ENCODE measurements around the gene RREB1.
A peak's percentile ranks its signal among the peaks of the same experiment; 100 is the strongest.

The RREB1 gene

DNA sequence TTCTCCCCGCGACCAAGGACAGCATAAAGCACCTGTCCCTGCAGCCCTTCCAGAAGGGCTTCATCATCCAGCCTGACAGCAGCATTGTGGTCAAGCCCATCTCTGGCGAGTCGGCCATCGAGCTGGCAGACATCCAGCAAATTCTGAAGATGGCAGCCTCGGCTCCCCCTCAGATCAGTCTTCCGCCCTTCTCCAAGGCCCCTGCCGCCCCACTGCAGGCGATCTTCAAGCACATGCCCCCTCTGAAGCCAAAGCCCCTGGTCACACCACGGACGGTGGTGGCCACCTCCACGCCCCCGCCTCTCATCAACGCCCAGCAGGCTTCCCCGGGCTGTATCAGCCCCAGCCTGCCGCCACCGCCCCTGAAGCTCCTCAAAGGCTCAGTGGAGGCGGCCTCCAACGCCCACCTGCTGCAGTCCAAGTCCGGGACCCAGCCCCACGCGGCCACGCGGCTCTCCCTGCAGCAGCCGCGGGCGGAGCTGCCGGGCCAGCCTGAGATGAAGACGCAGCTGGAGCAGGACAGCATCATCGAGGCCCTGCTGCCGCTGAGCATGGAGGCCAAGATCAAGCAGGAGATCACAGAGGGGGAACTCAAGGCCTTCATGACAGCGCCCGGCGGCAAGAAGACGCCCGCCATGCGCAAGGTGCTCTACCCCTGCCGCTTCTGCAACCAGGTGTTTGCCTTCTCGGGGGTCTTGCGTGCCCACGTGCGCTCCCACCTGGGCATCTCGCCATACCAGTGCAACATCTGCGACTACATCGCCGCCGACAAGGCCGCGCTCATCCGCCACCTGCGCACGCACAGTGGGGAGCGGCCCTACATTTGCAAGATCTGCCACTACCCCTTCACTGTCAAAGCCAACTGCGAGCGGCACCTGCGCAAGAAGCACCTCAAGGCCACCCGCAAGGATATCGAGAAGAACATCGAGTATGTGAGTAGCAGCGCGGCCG is 121.9 kb downstream of the RREB1 start:
- no peak for DNase-seq

DNA sequence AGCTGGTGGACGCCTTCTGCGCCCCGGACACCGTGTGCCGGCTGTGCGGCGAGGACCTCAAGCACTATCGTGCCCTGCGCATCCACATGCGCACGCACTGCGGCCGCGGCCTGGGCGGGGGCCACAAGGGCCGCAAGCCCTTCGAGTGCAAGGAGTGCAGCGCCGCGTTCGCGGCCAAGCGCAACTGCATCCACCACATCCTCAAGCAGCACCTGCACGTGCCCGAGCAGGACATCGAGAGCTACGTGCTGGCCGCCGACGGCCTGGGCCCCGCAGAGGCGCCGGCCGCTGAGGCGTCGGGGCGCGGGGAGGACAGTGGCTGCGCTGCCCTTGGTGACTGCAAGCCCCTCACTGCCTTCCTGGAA is 122.5 kb downstream of the RREB1 start:
- DNase-seq = no peak

DNA sequence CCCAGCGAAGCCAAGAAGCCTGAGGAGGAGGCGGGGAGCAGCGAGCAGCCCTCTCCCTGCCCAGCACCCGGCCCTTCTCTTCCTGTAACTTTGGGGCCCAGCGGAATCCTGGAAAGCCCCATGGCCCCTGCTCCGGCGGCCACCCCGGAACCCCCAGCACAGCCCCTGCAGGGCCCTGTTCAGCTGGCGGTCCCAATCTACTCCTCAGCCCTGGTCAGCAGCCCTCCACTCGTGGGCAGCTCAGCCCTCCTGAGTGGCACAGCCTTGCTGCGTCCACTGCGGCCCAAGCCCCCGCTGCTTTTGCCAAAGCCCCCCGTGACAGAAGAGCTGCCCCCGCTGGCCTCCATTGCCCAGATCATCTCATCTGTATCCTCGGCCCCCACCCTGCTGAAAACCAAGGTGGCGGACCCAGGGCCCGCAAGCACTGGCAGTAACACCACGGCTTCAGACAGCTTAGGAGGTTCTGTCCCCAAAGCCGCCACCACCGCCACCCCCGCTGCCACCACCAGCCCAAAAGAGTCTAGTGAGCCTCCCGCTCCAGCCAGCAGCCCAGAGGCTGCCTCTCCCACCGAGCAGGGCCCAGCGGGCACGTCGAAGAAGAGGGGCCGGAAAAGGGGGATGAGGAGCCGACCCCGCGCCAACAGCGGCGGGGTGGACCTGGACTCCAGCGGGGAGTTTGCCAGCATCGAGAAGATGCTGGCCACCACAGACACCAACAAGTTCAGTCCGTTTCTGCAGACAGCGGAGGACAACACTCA is 123.4 kb downstream of the RREB1 start:
- DNase-seq = no peak

DNA sequence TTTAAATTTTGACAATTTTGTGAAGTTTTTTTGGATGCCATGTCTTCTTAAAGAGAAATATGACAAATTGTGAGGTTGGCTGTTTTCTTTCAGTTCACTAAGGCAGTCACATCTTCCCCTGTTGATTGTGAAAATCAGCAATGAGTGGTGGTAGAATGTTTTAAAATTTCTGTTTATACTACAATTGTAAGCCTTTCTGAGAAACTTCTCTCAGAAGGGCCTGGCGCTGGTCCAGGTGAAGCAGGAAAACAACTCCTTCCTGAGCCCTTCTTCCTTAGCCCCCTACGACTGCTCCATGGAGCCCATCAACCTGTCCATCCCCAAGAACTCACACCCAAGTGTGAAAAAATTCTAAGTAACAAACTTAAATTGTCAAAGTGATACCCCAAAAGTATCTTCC is 124.6 kb downstream of the RREB1 start:
- DNase-seq = no peak

DNA sequence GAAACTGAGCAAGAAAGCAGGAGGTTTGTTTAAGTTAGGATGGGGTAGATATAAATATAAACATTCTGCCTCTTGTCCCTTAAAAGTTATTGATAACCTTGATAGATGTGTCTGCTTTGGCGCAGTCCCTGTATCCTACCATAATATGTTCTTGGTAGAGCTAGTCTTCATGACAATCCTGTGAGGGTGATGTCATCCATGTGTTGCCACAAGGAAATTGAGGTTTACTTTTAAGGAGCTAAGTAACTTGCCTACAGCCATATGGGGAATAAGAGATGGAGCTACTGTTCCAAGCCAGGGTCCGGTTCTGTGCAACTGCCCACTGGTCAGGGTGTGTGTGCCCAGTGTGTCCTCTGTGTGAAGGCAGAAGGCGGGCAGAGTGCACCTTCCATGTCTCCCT is 126.8 kb downstream of the RREB1 start:
- no peak for DNase-seq

DNA sequence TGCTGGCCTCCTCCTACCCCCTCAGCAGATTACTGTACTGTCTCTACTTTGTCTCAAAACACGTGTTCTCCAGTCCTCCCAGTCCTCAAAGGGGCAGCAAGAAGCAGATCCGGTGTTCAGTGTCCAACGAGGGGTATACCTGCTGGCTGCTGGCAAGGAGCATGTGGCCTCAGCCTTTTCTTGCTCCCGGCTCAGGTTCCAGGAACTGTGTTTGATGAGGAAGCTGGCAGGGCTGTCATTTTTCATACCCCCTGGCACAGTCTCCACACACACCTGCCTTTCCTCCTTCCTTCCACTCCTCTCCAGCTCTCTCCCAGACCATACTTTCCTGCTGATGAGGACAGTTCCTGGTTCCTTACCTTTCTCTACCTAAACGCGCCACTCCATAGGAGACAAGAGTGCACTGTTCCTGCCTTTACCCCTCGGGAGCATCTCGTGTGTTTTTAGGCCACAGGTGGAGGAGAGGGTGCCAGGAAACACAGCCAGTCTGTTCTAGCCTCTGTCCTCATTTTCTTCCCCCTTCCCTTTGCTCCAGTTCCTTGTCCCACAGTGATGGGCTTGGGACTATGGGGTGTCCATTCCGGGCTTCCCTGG is 128.0 kb downstream of the RREB1 start:
- no peak for DNase-seq

DNA sequence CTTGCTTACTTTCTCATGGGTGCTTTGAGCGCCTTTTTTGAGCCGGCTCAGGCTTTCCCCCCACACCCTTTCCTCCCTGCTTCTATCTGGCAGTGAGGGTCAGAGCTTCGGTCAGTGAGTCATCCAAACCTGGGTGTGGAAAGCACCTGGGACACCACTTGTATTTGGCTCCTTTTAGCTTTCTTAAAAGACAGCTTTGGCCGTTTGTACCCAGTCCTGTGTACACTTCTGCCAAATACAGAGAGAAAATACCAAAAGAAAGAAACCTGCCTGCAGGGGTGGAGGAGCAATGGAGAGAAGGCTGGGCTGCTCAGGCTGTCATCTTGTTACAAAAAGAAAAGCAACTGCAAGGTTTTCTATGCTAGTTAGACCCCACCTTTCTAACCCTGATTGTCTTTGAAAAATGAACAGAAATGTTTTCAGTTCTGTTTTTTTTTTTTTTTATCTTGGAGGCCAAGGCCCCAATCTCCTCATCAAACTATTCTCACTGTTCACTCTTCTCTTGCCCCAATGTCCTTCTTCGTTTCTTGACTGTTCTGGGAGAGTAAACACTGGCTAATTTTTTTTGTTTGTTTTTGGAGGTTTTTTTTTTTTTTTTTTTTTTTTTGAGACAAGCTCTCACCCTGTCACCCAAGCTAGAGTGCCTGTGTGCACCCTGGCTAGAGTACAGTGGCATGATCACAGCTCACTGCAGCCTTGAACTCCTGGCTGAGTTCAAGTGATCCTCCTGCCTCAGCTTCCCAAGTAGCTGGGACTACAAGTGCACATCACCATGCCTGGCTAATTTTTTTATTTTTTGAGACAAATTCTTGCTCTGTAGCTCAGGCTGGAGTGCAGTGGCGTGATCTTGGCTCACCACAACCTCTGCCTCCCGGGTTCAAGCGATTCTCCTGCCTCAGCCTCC is 128.8 kb downstream of the RREB1 start:
- no peak for DNase-seq

DNA sequence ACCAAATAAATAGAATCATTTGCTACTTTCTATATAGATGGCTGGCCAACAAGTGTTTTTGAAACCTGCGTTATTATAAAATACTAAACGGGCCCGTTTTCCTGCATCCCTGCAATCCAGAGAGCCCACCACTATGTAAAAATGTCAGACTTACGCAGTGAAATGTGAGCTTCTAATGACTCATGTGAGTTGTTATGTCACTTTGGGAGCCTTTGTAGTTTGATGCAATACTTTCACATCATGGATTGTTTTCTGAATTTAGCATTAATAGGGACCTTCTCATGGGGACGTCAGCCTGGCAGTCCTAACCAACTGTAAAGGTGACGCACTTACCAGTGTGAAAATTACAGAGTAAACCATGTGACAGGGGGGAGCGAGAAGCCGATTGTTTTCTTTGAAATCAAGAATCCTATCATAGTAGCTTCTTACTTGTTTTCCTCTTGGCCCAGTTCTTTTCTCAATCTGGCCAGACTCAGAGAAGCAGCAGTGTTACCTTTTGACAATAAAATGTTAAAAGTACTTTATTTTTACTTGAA is 130.0 kb downstream of the RREB1 start:
- no peak for DNase-seq

DNA sequence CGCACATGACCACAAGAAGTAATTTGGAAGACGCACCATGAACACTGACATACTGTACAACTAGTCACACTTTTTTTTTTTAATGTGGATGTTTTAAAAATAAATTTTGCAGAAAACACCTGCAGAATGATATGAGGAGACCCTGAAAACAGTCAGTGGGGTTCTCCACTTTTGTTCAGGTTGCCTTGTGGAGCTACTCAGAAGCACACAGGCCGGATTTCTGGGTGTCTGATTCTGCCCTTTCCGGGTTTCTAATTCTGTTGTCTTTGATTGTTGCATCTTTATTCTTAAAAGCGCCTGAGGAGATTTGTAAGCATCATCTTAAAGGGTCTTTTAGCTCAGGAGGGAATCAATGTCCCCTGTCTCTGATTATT is 130.8 kb downstream of the RREB1 start:
- no peak for DNase-seq

DNA sequence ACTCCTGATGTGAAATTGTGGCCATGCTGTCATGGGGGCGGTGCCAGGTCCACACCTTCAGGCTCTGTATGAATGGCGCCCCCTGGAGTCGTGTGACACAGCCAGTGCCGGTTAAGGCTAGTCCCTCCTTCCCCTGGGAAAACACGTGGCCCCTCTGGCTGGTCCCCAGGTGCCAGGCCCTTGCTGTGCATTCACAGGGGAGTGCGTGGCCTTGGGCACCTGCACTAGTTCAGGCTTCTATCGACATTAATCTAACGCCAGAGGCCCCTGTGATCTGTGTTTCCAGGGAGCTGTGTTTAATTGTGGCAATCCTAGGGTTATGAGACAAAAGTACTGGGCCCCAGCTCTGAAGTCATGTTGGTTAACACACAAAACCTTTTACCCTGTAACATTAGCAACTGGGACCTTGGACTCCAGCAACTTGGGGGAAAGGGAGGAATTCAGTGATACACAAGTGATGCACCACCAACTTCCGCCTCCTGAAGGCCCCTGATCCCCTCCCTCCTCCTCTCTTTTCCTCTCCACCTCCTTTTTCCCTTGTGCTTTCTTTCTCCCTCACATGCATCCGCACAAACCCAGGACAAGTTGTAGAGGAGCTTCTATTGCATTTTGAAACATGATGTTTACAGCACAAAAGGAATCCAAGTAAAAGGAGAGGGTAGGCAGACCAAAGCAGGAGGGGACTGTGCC is 131.3 kb downstream of the RREB1 start:
- peak; percentile 64 for DNase-seq

DNA sequence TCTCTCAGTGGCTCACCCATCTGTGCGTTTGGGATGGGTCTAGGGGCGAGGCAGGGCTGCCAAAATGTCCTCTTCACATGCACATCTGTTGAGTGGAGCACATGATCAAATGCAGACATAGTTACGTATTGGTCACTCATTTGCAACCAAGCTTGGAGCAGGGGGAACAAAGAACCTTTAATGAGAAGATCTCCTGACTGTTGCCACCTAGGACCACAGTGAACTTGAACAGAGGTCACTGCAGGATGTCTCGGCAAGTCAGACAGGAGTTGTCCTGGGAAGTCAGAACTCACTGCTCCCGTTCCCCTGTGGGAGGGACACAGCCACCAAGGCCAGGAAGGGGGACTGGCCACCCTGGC is 131.8 kb downstream of the RREB1 start:
- DNase-seq = no peak

DNA sequence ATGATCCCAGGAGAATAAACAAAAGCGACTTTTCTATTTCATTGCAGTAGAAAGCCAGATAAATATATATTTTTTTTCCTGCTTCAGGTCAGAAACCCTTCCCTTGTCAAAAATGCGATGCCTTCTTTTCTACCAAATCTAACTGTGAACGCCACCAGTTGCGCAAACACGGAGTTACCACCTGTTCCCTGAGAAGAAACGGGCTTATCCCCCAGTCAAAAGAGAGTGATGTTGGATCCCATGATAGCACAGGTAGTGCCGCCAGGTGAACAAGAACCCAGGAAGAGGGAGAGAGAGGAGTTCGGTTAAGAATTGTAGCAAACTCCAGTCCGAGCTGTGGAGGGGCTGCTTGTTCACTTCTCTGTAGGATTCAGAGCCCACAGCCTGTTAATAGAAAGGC is 132.6 kb downstream of the RREB1 start:
- DNase-seq = no peak

DNA sequence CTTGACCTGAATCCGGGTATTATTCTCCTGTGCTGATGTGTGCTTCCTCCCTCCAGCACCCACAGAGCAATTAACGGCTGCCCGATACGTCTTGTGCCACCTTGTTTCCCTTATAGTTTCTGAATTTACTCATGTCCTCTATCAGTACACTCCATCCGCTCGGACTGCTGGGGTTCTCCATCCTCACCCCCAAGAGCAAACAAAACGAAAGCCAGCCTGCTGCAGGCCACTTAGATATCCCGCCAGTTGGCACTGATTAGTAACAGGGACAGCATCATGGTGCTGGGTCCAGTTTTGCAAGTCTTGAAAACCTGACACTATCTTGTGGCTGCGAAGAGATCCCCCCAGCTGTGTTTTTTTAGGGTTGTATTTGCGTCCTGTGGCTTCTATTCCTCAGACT is 133.4 kb downstream of the RREB1 start:
- DNase-seq = no peak

DNA sequence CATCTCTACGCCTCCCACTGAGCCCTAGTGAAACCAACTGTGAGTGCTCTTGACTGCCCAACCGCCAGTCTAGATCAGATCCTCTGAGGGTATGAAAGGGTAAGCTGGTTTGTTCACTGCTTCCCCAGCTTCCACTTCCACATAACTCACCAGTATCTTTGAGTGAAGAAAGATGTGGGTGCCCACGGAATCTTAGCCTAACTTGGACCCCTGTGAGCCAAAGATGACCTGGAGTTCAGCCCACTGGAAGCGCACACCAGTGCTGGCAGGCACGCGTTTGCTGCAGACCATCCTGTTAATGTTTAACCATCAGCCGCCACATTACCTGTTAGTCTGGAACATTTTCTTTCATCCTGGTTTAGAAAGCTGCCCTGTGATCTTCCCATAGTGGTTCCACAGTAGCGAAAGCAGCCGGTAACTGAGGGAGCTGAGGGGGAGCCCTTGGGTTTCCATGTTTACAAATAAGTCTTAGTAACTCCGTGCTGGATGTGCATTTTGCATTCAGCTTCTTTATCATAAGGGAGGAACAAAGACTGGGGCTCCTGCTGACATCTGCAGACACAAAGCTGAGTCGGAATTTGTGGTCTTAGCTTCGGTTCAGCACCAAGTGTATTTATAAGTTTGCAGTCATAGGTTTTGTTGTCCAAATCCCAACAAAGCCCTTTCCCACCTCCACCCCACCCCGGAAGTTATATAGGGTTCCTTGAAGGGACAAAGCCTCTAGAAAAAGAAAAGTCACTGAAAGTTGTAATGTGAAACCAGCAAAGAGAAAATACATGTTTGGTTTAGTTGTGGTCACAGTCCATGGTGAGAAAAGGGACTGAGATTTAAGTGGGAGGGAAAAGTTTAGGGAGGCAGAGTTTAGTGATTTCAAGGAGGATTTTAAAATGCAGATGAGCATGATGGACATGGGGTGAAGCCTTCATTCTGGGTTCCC is 134.2 kb downstream of the RREB1 start:
- DNase-seq = peak; percentile 30

DNA sequence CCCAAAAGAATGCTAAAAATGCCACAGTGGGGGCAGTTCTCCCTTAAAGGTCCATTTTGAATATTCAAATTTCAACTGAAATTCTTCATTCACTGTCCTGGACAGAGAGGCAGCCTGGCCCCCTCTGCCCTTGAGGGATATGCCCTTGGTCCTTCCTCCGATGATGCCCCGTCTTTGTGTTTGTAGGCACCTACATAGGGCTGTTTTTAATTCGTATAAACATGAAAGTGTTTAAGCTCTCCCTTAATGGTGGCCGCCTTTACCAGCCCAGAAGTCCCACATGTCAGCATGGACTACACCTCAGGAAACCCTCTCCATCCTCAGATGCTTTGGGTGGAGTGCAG is 135.0 kb downstream of the RREB1 start:
- DNase-seq = peak; percentile 24

DNA sequence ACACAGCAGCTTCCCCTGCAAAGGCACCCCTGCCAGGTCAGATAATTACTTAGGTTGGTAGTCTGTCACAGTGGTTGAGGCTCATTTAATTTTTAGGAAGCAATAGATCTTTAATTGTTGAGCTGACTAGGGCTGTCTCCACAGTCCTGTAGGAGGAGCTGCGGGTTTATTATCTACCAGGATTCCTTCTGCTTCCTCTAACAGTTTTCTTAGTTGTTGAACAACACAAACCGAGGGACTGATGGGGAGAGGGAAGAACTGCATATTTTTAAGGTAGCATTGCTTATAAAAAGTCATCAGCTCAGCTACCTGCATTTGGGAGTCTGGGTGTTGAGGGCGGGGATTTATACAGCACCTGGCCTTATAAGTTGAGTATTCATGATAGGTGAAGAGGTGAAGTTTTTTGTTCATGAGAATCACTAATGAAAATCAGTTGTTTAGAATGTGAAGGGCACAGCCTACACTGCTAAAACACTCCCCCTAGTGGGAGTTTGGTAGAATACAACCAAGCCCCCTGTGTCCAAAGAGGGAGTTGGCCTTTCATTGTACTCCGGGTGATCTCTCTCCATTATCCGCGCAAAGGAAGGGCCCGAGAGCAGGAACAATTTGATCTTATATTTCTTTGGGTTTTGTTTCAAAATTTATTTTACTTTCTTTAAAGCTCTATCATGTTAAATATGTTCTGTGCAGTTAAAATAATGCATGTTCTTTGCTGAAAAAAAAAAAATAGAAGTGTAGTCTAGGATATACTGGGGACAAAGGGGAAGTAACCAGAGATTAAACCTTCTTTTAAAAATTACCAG is 135.6 kb downstream of the RREB1 start:
- DNase-seq = peak; percentile 64

DNA sequence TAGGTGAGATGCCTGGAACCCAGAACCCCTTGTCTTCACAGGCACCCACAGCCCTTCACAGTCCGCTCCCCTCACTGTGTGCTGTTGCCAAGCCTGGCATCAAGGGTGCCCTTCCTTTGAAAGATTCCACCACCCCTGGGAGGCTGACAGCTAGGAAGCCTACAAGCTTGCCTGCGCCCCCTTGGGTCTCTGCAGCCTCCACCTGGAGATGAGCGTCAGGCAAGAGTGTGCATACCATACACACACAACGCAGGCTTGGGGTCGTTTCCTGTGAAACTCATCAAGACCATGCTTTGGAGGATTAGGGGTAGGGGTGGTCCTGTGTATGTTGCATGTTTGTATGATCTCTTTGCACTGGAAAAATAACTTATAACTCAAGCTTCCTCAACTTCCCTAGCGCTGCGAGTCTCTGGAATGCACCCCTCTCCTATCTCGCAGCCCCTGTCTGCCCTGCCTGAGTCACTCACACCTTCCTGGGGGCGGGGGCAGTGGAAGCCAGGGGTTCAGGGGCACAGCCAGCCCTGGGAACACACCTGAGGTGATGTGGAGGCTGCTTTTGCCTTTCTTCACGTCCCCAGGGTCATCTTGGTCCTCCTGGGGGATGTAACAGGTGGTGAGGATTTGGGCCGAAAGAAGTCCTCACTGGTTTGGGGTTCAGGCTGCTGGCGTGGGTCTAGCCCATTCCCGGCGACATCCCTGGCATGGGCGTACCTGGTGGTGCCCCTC is 138.1 kb downstream of the RREB1 start:
- DNase-seq = no peak

DNA sequence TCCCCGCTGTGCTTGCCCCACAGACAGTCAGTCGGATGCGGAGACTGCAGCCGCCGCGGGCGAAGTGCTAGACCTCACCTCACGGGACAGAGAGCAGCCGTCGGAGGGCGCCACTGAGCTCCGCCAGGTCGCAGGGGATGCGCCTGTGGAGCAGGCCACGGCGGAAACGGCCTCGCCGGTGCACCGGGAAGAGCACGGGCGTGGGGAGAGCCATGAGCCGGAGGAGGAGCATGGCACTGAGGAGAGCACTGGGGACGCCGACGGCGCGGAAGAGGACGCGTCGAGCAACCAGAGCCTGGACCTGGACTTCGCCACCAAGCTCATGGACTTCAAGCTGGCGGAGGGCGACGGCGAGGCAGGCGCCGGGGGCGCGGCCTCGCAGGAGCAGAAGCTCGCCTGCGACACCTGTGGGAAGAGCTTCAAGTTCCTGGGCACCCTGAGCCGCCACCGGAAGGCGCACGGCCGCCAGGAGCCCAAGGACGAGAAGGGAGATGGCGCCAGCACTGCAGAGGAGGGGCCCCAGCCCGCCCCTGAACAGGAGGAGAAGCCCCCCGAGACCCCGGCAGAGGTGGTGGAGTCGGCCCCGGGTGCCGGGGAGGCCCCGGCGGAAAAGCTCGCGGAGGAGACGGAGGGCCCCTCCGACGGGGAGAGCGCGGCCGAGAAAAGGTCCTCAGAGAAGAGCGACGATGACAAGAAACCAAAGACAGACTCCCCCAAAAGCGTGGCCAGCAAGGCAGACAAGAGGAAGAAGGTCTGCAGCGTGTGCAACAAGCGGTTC is 138.8 kb downstream of the RREB1 start:
- no peak for DNase-seq

DNA sequence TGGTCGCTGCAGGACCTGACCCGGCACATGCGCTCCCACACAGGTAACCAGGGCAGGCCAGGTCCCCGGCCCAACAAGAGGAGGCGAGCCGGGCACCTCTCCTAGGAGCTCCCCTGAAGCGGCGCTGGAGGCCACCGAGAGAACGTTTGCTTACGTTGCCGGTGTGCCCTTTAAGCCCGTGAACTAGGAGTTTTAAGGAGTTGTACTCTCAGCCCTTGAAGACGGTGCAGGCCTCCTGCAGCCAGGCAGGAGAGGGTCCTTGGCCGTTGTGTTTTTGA is 139.4 kb downstream of the RREB1 start:
- DNase-seq = no peak

Data from fibroblast of upper back skin (primary cell).